ENCODE data around the gene MSI2. TPM values are rescaled to one million over a fixed set of nuclear protein-coding genes. Genes with fewer than 3 reads are reported as not detected.

The MSI2 gene
- polyA plus RNA-seq, 1 of the 3 experiments (the other 2 are of a cell fraction): 24.1 TPM

DNA sequence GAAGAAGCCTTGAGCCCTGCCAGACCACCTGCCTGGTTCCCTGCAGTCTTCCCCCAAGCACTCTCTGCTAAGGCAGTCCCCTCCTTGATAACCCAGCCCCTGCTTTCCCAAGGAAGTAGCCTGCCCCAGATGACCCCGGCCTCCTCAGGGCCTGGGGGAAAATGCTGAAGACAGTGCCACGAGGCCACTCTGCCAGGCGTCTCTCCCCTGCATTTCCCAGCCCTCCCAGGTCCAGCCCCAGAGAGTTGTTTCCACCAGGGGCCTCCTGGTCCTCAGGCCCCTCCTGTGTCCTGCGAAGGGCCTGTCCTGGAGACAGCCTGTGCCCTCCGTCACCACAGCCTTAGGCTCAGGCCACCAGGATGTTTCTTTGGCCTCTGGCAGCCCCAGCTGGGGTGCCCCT is 392.4 kb downstream of the MSI2 start (continued):
- no peak for TF ChIP-seq RCOR1 (IDR thresholded peaks at IDR 0.05; ENCODE audit: low read length)
- no peak for TF ChIP-seq FOSL2 (IDR thresholded peaks at IDR 0.05; ENCODE audit: borderline replicate concordance, low read depth)

DNA sequence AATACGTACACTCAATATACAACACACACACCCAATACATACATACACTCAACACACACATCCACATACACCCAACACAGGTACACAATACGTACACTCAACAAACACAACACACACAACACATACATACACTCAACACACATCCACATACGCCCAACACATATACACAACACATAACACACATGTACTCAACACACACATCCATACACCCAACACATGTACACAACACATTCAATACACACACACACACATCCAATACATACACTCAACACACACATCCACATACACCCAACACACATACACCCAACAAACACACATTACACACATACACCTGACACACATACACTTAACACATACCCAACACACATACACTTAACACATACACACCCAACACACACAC is 392.9 kb downstream of the MSI2 start:
- TF ChIP-seq RAD21 (IDR thresholded peaks at IDR 0.05; ENCODE audit: low read length) (no peak), RXRA (IDR thresholded peaks at IDR 0.05; ENCODE audit: borderline replicate concordance, low read depth) (no peak)
- TF ChIP-seq, protein P1, sequence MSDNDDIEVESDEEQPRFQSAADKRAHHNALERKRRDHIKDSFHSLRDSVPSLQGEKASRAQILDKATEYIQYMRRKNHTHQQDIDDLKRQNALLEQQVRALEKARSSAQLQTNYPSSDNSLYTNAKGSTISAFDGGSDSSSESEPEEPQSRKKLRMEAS (IDR thresholded peaks at IDR 0.05; ENCODE audit: low read depth): no peak
- TF ChIP-seq, protein P2, sequence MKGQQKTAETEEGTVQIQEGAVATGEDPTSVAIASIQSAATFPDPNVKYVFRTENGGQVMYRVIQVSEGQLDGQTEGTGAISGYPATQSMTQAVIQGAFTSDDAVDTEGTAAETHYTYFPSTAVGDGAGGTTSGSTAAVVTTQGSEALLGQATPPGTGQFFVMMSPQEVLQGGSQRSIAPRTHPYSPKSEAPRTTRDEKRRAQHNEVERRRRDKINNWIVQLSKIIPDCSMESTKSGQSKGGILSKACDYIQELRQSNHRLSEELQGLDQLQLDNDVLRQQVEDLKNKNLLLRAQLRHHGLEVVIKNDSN (IDR thresholded peaks at IDR 0.05; ENCODE audit: borderline replicate concordance, low read depth): no peak
- no peaks in the 10 kb centered on the region for H3F3A ChIP-seq (replicated peaks; ENCODE audit: insufficient read depth)
- H3K36me3 ChIP-seq (replicated peaks in 1 of 2; ENCODE audit: control insufficient read depth in 1 of 2, insufficient read depth in 2 of 2, low read length in 1 of 2): no peaks in the 10 kb centered on the region
- no peak overlapping the region for H3K4me3 ChIP-seq (ENCODE audit: low read depth in 2 of 2, low read length in 1 of 2)
- H3K79me2 ChIP-seq (ENCODE audit: insufficient read depth): no peaks in the 10 kb centered on the region
- 97% methylated on average over 3 of the region's 3 CpGs for WGBS (ENCODE audit: low lambda C conversion rate)
- no peaks in the 10 kb centered on the region for H3K9me2 ChIP-seq
- DNase-seq: no peak
- H4K20me1 ChIP-seq (ENCODE audit: insufficient read depth): no peaks in the 10 kb centered on the region
- no peaks in the 10 kb centered on the region for H3K27me3 ChIP-seq (ENCODE audit: insufficient read depth)
- no peaks in the 10 kb centered on the region for H3K9me3 ChIP-seq
- H2AFZ ChIP-seq (ENCODE audit: low read depth): no peak overlapping the region
- no peak overlapping the region for H3K27ac ChIP-seq (ENCODE audit: low read depth in 2 of 2, low read length in 1 of 2)
- CTCF ChIA-PET: interaction anchor here (1.4 to 1.6 kb wide), 2 partner anchors 11 to 52 kb away, joined by 3 to 4 read pairs; no protein-coding TSS in a partner anchor
- peaks cover 0 to 14% of the 10 kb centered on the region in 2 experiments; a peak in 1 of 4 replicates for H3K4me1 ChIP-seq (ENCODE audit: control insufficient read depth in 1 of 2, insufficient read depth in 2 of 2, low read depth in 1 of 2, low read length in 1 of 2)
- no peak overlapping the region for H3K4me2 ChIP-seq
- POLR2A ChIA-PET: no interaction called here
- no peak overlapping the region for H3K9ac ChIP-seq

DNA sequence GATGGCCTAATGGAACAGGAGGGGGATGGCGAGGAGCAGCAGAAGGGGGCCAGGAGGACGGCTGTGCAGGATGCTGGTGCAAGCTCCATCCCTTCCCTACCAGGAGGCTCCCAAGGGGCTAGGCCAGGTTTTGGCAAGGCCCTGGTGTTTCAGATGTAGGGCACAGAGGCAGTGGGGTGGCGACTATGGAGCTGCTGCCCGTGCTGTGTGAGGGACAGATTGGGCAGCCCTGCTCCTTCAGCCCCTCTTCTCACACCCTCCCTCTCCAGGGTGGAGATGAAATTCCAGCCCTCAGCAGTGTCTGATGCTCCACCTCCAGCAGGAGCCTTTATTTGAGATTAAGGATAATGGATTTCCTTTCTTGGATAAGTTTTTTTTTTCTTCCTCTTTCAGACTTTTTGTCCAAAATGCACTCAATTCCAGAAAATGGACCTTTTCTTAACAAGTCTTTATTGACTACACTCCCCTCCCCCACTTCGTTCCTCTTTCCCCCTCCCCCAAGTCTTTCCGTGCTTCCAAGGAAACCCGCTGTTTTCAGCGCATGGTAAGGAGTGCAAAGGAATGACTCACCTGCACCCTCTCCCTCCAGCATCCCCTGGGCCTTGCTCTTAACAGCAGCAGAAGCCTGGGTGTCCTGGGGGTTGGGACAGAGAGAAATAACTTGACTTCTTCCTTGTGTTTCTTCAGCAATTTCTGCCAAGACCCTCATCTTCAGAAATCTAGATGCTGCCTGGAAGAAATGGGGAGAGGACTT is 393.6 kb downstream of the MSI2 start:
- Histone ChIP-seq H3K9me3 (no peaks in the 10 kb centered on the region), H3K36me3 (replicated peaks in 1 of 2; ENCODE audit: control insufficient read depth in 1 of 2, insufficient read depth in 2 of 2, low read length in 1 of 2) (no peaks in the 10 kb centered on the region), H3K4me3 (ENCODE audit: low read depth in 2 of 2, low read length in 1 of 2) (no peak overlapping the region), H2AFZ (ENCODE audit: low read depth) (no peak overlapping the region), H3K4me1 (ENCODE audit: control insufficient read depth in 1 of 2, insufficient read depth in 2 of 2, low read depth in 1 of 2, low read length in 1 of 2) (peaks cover 0 to 12% of the 10 kb centered on the region in 2 experiments; a peak in 1 of 4 replicates), H4K20me1 (ENCODE audit: insufficient read depth) (no peaks in the 10 kb centered on the region), H3K9ac (no peak overlapping the region), H3K4me2 (no peak overlapping the region), H3F3A (replicated peaks; ENCODE audit: insufficient read depth) (no peaks in the 10 kb centered on the region), H3K27me3 (ENCODE audit: insufficient read depth) (no peaks in the 10 kb centered on the region), H3K9me2 (no peaks in the 10 kb centered on the region), H3K27ac (ENCODE audit: low read depth in 2 of 2, low read length in 1 of 2) (no peak overlapping the region), H3K79me2 (ENCODE audit: insufficient read depth) (no peaks in the 10 kb centered on the region)
- 78% methylated on average over 8 of the region's 8 CpGs for WGBS (ENCODE audit: low lambda C conversion rate)
- POLR2A ChIA-PET: no interaction called here
- DNase-seq: no peak
- TF ChIP-seq NFIC (IDR thresholded peaks at IDR 0.05; ENCODE audit: borderline replicate concordance) (no peak), TAF1 (IDR thresholded peaks at IDR 0.05; ENCODE audit: borderline replicate concordance, low read depth, low read length) (no peak), FOSL2 (IDR thresholded peaks at IDR 0.05; ENCODE audit: borderline replicate concordance, low read depth) (peak; percentile 68)
- TF ChIP-seq, protein P3, sequence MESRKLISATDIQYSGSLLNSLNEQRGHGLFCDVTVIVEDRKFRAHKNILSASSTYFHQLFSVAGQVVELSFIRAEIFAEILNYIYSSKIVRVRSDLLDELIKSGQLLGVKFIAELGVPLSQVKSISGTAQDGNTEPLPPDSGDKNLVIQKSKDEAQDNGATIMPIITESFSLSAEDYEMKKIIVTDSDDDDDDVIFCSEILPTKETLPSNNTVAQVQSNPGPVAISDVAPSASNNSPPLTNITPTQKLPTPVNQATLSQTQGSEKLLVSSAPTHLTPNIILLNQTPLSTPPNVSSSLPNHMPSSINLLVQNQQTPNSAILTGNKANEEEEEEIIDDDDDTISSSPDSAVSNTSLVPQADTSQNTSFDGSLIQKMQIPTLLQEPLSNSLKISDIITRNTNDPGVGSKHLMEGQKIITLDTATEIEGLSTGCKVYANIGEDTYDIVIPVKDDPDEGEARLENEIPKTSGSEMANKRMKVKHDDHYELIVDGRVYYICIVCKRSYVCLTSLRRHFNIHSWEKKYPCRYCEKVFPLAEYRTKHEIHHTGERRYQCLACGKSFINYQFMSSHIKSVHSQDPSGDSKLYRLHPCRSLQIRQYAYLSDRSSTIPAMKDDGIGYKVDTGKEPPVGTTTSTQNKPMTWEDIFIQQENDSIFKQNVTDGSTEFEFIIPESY (IDR thresholded peaks at IDR 0.05; ENCODE audit: borderline replicate concordance, low read depth): no peak
- CTCF ChIA-PET: interaction anchor here (1.3 to 1.6 kb wide), 3 partner anchors 19 to 53 kb away, joined by 4 to 5 read pairs (median 4); no protein-coding TSS in a partner anchor
